ENCODE results near the gene LDLRAD2.

DNA sequence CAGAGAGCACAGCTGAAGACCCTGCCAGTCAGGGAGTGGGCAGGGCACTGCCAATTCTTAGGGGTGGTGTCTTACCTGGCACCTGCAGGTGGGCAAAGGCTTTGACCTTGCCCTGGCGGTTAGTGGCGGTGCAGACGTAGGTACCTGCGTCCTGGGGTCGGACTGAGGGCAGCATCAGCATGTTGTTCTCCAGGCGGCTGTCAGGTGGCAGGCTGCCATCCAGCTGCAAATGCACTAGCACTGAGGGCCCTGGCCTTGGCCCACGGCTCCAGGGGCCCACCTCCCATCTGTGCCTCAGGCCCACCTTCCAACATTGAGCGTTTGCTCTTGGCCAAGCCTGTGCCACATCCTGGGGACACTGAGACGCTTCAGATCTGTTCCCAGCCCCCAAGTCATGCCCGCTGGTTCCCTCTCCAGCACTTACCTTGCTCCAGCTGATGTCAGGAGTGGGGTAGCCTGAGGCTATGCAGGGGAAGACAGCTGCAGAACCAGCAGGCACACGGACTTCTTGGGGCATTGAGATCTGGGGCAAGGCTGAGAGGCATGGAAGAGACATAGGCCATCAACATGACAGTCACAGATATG is 21.4 kb downstream of the LDLRAD2 start:
- TF ChIP-seq, protein P1, sequence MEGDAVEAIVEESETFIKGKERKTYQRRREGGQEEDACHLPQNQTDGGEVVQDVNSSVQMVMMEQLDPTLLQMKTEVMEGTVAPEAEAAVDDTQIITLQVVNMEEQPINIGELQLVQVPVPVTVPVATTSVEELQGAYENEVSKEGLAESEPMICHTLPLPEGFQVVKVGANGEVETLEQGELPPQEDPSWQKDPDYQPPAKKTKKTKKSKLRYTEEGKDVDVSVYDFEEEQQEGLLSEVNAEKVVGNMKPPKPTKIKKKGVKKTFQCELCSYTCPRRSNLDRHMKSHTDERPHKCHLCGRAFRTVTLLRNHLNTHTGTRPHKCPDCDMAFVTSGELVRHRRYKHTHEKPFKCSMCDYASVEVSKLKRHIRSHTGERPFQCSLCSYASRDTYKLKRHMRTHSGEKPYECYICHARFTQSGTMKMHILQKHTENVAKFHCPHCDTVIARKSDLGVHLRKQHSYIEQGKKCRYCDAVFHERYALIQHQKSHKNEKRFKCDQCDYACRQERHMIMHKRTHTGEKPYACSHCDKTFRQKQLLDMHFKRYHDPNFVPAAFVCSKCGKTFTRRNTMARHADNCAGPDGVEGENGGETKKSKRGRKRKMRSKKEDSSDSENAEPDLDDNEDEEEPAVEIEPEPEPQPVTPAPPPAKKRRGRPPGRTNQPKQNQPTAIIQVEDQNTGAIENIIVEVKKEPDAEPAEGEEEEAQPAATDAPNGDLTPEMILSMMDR (IDR thresholded peaks at IDR 0.05): no peak
- TF ChIP-seq POLR2AphosphoS5 (IDR thresholded peaks at IDR 0.05): no peak
- no peak for TF ChIP-seq POLR2A (IDR thresholded peaks at IDR 0.05)
